ENCODE results near the gene ZFP90. TPM values are rescaled to one million over a fixed set of nuclear protein-coding genes. Genes with fewer than 3 reads are reported as not detected.

Gene ZFP90
- total RNA-seq, 2 experiments from 2014 or later = 27.6 to 32.6 TPM

DNA sequence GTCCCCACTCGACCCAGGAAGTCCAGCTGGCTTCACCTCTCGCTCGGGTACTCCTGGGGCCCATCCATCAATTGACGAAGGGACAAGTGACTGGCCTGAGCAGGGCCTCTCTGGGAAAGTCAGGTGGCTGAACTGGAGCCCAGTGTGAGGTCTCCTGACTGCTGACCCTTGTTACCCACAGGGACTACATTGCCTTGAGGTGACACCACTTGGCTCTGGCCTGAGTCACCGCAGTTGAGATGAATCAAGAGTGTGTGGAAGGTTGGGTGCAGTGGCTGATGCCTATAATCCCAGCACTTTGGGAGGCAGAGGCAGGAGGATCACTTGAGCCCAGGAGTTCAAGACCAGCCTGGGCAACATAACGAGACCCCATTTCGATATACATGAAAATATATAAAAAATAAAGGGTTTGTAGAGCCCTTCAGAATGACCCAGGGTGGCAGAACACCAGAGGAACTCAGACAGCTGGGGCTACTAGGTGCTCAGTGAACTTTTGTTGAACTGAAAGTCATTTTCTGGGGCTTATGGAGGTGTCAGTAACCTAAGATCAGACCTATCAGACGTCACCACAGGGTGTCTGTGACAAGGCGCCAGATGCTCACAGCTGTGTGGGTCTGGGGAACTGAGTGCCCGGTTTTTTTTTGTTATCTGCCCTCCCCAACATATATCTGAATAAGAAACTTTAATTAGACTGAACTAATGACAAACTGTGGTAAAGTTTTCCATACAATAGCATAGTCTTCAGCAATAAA lies 14.8 kb upstream of the ZFP90 start:
- peaks cover 1% of the 10 kb centered on the region for H3K27me3 Mint-ChIP-seq
- no peak overlapping the region for H3K4me3 Mint-ChIP-seq
- ChIA-PET CTCF (interaction anchor here (1.5 to 1.8 kb wide), 2 partner anchors 14 to 79 kb away, joined by 3 to 4 read pairs; no protein-coding TSS in a partner anchor), POLR2A (no interaction called here)
- TF ChIP-seq, protein P1, sequence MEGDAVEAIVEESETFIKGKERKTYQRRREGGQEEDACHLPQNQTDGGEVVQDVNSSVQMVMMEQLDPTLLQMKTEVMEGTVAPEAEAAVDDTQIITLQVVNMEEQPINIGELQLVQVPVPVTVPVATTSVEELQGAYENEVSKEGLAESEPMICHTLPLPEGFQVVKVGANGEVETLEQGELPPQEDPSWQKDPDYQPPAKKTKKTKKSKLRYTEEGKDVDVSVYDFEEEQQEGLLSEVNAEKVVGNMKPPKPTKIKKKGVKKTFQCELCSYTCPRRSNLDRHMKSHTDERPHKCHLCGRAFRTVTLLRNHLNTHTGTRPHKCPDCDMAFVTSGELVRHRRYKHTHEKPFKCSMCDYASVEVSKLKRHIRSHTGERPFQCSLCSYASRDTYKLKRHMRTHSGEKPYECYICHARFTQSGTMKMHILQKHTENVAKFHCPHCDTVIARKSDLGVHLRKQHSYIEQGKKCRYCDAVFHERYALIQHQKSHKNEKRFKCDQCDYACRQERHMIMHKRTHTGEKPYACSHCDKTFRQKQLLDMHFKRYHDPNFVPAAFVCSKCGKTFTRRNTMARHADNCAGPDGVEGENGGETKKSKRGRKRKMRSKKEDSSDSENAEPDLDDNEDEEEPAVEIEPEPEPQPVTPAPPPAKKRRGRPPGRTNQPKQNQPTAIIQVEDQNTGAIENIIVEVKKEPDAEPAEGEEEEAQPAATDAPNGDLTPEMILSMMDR (IDR thresholded peaks at IDR 0.05) = no peak
- no peak overlapping the region for H3K27ac Mint-ChIP-seq
- H3K36me3 Mint-ChIP-seq (ENCODE audit: low read depth) = no peaks in the 10 kb centered on the region
- DNase-seq (no peak), ATAC-seq (no peak)
- H3K4me1 Mint-ChIP-seq (ENCODE audit: low read depth) = peaks cover 13% of the 10 kb centered on the region
- intact Hi-C loops (cut with micrococcal nuclease) = no loop called here
- H3K9me3 Mint-ChIP-seq = peaks cover 2% of the 10 kb centered on the region

DNA sequence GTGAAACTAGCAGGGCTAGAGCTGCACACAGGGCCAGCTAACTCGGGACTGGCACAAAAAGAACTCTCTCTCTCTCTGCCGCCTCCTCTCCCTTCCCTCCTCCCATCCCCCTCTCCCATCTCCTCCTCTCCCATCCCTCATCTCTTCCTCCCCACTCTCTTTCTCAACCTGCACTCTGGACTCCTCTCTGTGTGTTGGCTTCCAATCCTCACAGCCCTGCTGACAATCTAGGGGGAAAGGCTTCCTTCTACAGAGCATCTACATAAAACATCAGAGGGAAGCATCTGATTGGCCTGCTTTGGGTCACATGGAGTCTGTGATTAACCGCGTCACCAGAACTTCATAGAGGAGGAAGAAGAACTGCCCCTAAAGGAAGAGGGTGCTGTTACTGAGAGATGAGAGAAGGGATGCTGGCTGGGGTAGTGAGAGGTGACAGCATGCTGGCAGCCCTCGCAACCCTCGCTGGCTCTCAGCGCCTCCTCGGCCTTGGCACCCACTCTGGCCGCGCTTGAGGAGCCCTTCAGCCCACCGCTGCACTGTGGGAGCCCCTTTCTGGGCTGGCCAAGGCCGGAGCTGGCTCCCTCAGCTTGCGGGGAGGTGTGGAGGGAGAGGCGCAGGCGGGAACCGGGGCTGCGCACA lies 12.8 kb upstream of the ZFP90 start:
- H3K9me3 Mint-ChIP-seq = peaks cover 2% of the 10 kb centered on the region
- POLR2A ChIA-PET = no interaction called here
- no peak for ATAC-seq
- no peaks in the 10 kb centered on the region for H3K27me3 Mint-ChIP-seq
- no peak overlapping the region for H3K4me3 Mint-ChIP-seq
- TF ChIP-seq, protein P1 (IDR thresholded peaks at IDR 0.05) = no peak
- no peak overlapping the region for H3K27ac Mint-ChIP-seq
- intact Hi-C loops (cut with micrococcal nuclease) = loop anchor here (5.0 kb wide), 1 partner anchor 176 kb away; no protein-coding TSS in a partner anchor
- CTCF ChIA-PET = interaction anchor here (1.4 to 7.6 kb wide), 5 partner anchors 9 to 65 kb away, joined by 3 to 97 read pairs (median 6); no protein-coding TSS in a partner anchor
- peaks cover 16% of the 10 kb centered on the region for H3K4me1 Mint-ChIP-seq (ENCODE audit: low read depth)
- no peaks in the 10 kb centered on the region for H3K36me3 Mint-ChIP-seq (ENCODE audit: low read depth)
- DNase-seq = no peak

DNA sequence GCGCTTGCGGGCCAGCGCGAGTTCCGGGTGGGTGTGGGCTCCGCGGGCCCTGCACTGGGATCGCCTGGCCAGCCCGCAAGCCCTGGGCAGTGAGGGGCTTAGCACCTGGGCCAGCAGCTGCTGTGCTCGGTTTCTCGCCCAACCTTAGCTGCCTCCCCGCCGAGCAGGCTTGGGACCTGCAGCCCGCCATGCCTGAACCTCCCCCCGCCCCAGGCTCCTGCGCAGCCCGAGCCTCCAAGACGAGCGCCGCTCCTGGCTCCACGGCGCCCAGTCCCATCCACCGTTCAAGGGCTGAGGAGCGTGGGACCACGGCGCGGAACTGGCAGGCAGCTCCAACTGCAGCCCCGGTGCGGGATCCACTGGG lies 12.3 kb upstream of the ZFP90 start:
- Mint-ChIP-seq H3K4me3 (no peak overlapping the region), H3K27ac (no peak overlapping the region), H3K4me1 (ENCODE audit: low read depth) (peaks cover 15% of the 10 kb centered on the region), H3K27me3 (no peaks in the 10 kb centered on the region), H3K36me3 (ENCODE audit: low read depth) (no peaks in the 10 kb centered on the region), H3K9me3 (peaks cover 2% of the 10 kb centered on the region)
- ChIA-PET POLR2A (no interaction called here), CTCF (interaction anchor here (1.4 to 7.6 kb wide), 7 partner anchors 9 to 274 kb away, joined by 3 to 97 read pairs (median 12); partner anchors contain the start of gene ZFP90)
- no peak for ATAC-seq
- intact Hi-C loops (cut with micrococcal nuclease) = loop anchor here (5.0 kb wide), 1 partner anchor 176 kb away; no protein-coding TSS in a partner anchor
- no peak for DNase-seq
- TF ChIP-seq, protein P1 (IDR thresholded peaks at IDR 0.05) = no peak

DNA sequence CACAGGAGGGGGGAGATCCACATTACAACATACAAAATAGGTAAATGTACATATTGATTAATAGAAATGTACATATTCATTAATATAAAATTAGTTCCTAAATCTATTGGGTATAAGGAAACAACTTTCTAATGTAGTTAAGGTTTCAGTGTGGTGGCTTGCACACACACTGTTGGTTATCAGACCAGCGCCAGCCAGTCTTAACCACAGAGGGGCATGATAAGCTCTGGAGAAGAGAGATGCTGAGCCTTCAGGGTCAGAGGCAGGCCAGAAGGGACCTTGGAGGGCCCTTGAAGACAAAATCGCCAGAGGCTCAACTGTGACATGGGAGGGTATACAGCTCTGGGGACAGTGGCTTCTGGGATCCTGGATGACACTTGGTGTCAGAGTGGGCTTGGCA lies 10.9 kb upstream of the ZFP90 start:
- CTCF ChIA-PET = interaction anchor here (0.6 to 7.6 kb wide), 27 partner anchors 9 to 760 kb away, joined by 3 to 97 read pairs (median 4); partner anchors contain the start of gene ZFP90
- Mint-ChIP-seq H3K9me3 (peaks cover 2% of the 10 kb centered on the region), H3K4me3 (no peak overlapping the region), H3K27me3 (no peaks in the 10 kb centered on the region), H3K36me3 (ENCODE audit: low read depth) (peaks cover under 1% of the 10 kb centered on the region), H3K27ac (no peak overlapping the region), H3K4me1 (ENCODE audit: low read depth) (peaks cover 15% of the 10 kb centered on the region)
- TF ChIP-seq, protein P1 (IDR thresholded peaks at IDR 0.05) = no peak
- peak; percentile 4 for ATAC-seq
- POLR2A ChIA-PET = interaction anchor here (0.9 to 1.5 kb wide), 2 partner anchors 12 to 132 kb away, joined by 3 to 13 read pairs; partner anchors contain the start of gene ZFP90
- no peak for DNase-seq
- intact Hi-C loops (cut with micrococcal nuclease) = loop anchor here (2.0 to 5.0 kb wide), 2 partner anchors 65 to 174 kb away; no protein-coding TSS in a partner anchor
